K562 (cell line): ENCODE measurements around the gene NABP1. TPM values are rescaled to one million over a fixed set of nuclear protein-coding genes. Genes with fewer than 3 reads are reported as not detected.

Source experiments
- BMI1 ChIP-seq: fragments of 150-350 bp; IDR thresholded peaks from 2 replicates; pipeline ENCODE4 v1.6.1; 2014; ENCODE audit warnings: low read length
- DMBX1 ChIP-seq: fragments of 250-450 bp; sonication (Bioruptor Pico); IDR thresholded peaks from 2 replicates; pipeline ENCODE4 v1.8.0; 2022; ENCODE audit warnings: inconsistent platforms, mild to moderate bottlenecking, moderate library complexity, borderline replicate concordance
- E2F3 ChIP-seq: fragments of 250-450 bp; sonication (Bioruptor Pico); IDR thresholded peaks from 2 replicates; pipeline ENCODE4 v1.4.0; 2020; ENCODE audit warnings: mild to moderate bottlenecking
- ETV1 ChIP-seq: fragments of 450-650 bp; conservative IDR thresholded peaks from 2 replicates; pipeline ENCODE4 v1.6.1; 2016; ENCODE audit warnings: missing genetic modification characterization, control low read depth, low read depth, missing compliant biosample characterization
- JUND ChIP-seq, 2 experiments: IDR thresholded peaks; 2 replicates in 1 of 2; 3 replicates in 1 of 2; pipeline ENCODE4 v1.6.1; 2011; ENCODE audit warnings: borderline replicate concordance in 2 of 2, low read depth in 2 of 2, low read length in 2 of 2, improper control_type of control experiment in 1 of 2, missing biosample characterization in 1 of 2, missing genetic modification characterization in 1 of 2, missing genetic modification reagents in 1 of 2
- LEF1 ChIP-seq: fragments of 450-650 bp; IDR thresholded peaks from 2 replicates; pipeline ENCODE4 v1.6.1; 2016; ENCODE audit warnings: mild to moderate bottlenecking
- NCOA1 ChIP-seq: fragments of 450-650 bp; IDR thresholded peaks from 2 replicates; pipeline ENCODE4 v1.6.1; 2016; ENCODE audit warnings: low read depth
- NCOA6 ChIP-seq: fragments of 450-650 bp; IDR thresholded peaks from 2 replicates; pipeline ENCODE4 v1.6.1; 2017; ENCODE audit warnings: mild to moderate bottlenecking
- NFIX ChIP-seq: fragments of 250-450 bp; sonication (Bioruptor Pico); IDR thresholded peaks from 2 replicates; pipeline ENCODE4 v1.4.0; 2020; ENCODE audit warnings: low read depth, mild to moderate bottlenecking, moderate library complexity
- RBM39 ChIP-seq: fragments of 200-400 bp; formaldehyde crosslinking; optimal IDR thresholded peaks from 2 replicates; pipeline ENCODE3; 2018; ENCODE audit warnings: low read depth, low read length
- RCOR1 ChIP-seq, 2 experiments: IDR thresholded peaks; 2 replicates each; pipeline ENCODE4 v1.6.1; 2012; ENCODE audit warnings: low read depth in 2 of 2, low read length in 2 of 2, borderline replicate concordance in 1 of 2, improper control_type of control experiment in 1 of 2
- SMARCA4 ChIP-seq: fragments of 450-650 bp; IDR thresholded peaks from 2 replicates; pipeline ENCODE4 v1.6.1; 2016
- SMC3 ChIP-seq: conservative IDR thresholded peaks from 2 replicates; pipeline ENCODE4 v1.6.1; 2011; ENCODE audit warnings: low read depth, low read length, improper control_type of control experiment; ENCODE audit not compliant: insufficient read depth
- TAF9B ChIP-seq: fragments of 450-650 bp; IDR thresholded peaks from 2 replicates; pipeline ENCODE4 v1.6.1; 2018; ENCODE audit warnings: mild to moderate bottlenecking; ENCODE audit not compliant: partially characterized antibody
- TAL1 ChIP-seq: fragments of 450-650 bp; IDR thresholded peaks from 2 replicates; pipeline ENCODE4 v1.6.1; 2016; ENCODE audit warnings: mild to moderate bottlenecking
- TEAD1 ChIP-seq, 2 experiments: fragments of 450-650 bp in 1 of 2; sonication (generic) in 1 of 2; formaldehyde crosslinking; IDR thresholded peaks; 2 replicates each; pipeline versions ENCODE4 v1.4.0 to v1.8.0; 2020 to 2022; ENCODE audit warnings: mild to moderate bottlenecking in 2 of 2, missing genetic modification reagents in 1 of 2
- THRAP3 ChIP-seq: fragments of 450-650 bp; IDR thresholded peaks from 2 replicates; pipeline ENCODE4 v1.6.1; 2016; ENCODE audit warnings: mild to moderate bottlenecking, inconsistent platforms, borderline replicate concordance
- polyA plus RNA-seq, 8 experiments: library from polyadenylated mRNA; depleted of rRNA in 4 of 8; stranded (reverse) in 5 of 8; unstranded in 3 of 8; fragments of >200 nt; fragmentation: Nextera tagmentation in 2 of 8; fragmentation: Illumina TruSeq in 1 of 8; extraction: Ambion mirVana in 2 of 8; extraction: Trizol in 1 of 8; gene quantifications; 2 replicates each; pipeline versions ENCODE4 v1.2.1 to v1.2.3, GENCODE V29; 2011 to 2014; ENCODE audit warnings: inconsistent platforms in 1 of 8, missing spikeins in 1 of 8
- total RNA-seq, 7 experiments: library from RNA; depleted of rRNA in 6 of 7; stranded (reverse); fragments of >200 nt in 6 of 7; fragmentation: Illumina TruSeq in 2 of 7; extraction: Trizol in 2 of 7; gene quantifications; 2 replicates each; pipeline versions ENCODE4 v1.2.1 to v1.2.3, GENCODE V29; 2011 to 2021; ENCODE audit warnings: low replicate concordance in 1 of 7
- TF ChIP-seq, protein P1 (sequence below): fragments of 250-450 bp; sonication (Bioruptor Pico); IDR thresholded peaks from 2 replicates; pipeline ENCODE4 v1.5.0; 2022; ENCODE audit warnings: mild to moderate bottlenecking
- TF ChIP-seq, protein P2 (sequence below): fragments of 450-650 bp; formaldehyde crosslinking; IDR thresholded peaks from 2 replicates; pipeline ENCODE4 v1.4.0; 2022; ENCODE audit warnings: missing genetic modification characterization
- TF ChIP-seq, protein P3 (sequence below): sonication (generic); formaldehyde crosslinking; IDR thresholded peaks from 2 replicates; pipeline ENCODE4 v1.8.0; 2022; ENCODE audit warnings: missing genetic modification reagents, mild to moderate bottlenecking, borderline replicate concordance
- TF ChIP-seq, protein P4 (sequence below): sonication (generic); formaldehyde crosslinking; IDR thresholded peaks from 2 replicates; pipeline ENCODE4 v1.8.0; 2022; ENCODE audit warnings: mild to moderate bottlenecking, missing genetic modification reagents, borderline replicate concordance

NABP1 gene
- total and polyA plus RNA-seq, 9 of the 15 experiments (the other 6 are each of a cell fraction or from before 2014, with no cell fraction given), result 12.8 to 44.0 (median 20.2) TPM

DNA sequence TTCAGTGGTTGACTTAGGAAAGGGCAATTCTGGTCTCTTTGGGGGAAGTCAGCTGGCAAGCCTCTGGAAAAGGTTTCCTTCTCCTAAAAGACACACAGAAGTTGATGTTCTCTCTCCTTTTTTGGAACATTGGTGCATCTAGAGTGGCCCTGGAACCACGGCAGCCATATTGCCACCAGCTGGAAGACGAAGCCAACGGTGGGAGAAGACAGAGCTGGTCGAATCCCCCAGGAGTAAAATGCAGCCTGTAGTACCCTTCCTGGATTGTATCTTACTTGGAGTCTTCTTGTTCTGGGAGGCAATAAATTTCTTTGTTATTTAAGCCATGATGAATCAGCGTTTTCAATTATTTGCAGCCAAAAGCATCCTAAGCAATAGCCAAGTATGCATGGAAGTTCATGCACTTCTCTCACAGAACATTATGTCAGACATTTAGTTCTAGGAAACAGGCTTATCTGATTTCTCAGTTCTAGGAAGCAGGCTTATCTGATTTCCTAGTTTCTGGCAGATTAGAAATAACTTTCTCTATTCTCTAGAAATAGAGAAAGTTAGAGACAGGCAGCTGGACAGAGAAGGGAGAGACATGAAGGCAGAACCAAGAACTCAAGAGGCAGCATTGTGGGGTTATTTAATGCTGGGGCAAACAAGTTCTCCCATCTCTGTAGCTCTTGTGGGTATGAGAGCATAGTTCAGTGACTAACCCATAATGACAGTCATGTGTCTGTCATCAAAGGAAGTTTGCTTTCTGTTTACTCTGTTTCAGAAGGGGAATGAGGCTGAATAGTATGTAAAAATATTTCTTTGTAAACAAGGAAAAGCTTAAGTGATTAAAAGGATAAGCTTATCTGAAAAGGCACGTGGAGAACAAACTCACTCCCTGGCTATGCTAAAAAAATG lies 40.5 kb upstream of the NABP1 start (continued):
- TF ChIP-seq TAF9B, result peak; percentile 73
- TF ChIP-seq BMI1, result no peak
- no peak for TF ChIP-seq RBM39
- TF ChIP-seq E2F3, result no peak
- peak; percentile 78 for TF ChIP-seq NCOA1
- TF ChIP-seq, protein P1, sequence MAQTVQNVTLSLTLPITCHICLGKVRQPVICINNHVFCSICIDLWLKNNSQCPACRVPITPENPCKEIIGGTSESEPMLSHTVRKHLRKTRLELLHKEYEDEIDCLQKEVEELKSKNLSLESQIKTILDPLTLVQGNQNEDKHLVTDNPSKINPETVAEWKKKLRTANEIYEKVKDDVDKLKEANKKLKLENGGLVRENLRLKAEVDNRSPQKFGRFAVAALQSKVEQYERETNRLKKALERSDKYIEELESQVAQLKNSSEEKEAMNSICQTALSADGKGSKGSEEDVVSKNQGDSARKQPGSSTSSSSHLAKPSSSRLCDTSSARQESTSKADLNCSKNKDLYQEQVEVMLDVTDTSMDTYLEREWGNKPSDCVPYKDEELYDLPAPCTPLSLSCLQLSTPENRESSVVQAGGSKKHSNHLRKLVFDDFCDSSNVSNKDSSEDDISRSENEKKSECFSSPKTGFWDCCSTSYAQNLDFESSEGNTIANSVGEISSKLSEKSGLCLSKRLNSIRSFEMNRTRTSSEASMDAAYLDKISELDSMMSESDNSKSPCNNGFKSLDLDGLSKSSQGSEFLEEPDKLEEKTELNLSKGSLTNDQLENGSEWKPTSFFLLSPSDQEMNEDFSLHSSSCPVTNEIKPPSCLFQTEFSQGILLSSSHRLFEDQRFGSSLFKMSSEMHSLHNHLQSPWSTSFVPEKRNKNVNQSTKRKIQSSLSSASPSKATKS (CRISPR knock-in tag), result no peak
- peak in 1 of 2 experiments; percentile 36; a peak in 1 of 4 replicates for TF ChIP-seq RCOR1 (IDR thresholded peaks at IDR 0.05; ENCODE audit: borderline replicate concordance in 1 of 2, low read depth in 2 of 2, low read length in 2 of 2)
- no peak for TF ChIP-seq NFIX (CRISPR knock-in tag)
- peak; percentile 89 for TF ChIP-seq LEF1
- TF ChIP-seq, protein P2, sequence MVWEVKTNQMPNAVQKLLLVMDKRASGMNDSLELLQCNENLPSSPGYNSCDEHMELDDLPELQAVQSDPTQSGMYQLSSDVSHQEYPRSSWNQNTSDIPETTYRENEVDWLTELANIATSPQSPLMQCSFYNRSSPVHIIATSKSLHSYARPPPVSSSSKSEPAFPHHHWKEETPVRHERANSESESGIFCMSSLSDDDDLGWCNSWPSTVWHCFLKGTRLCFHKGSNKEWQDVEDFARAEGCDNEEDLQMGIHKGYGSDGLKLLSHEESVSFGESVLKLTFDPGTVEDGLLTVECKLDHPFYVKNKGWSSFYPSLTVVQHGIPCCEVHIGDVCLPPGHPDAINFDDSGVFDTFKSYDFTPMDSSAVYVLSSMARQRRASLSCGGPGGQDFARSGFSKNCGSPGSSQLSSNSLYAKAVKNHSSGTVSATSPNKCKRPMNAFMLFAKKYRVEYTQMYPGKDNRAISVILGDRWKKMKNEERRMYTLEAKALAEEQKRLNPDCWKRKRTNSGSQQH (CRISPR knock-in tag), result no peak
- no peak for TF ChIP-seq TEAD1 (CRISPR knock-in tag; IDR thresholded peaks at IDR 0.05)
- peak; percentile 94 for TF ChIP-seq SMARCA4
- no peak for TF ChIP-seq SMC3
- TF ChIP-seq NCOA6, result no peak
- TF ChIP-seq DMBX1, result no peak; the same call in 1 of the 2 replicates
- TF ChIP-seq JUND (IDR thresholded peaks at IDR 0.05; ENCODE audit: borderline replicate concordance, low read depth, low read length), result peak; percentile 65
- peak; percentile 82; the same call in 2 of the 3 replicates for TF ChIP-seq JUND (tag; IDR thresholded peaks at IDR 0.05; ENCODE audit: borderline replicate concordance, low read depth, low read length)
- peak; percentile 69; the same call in 1 of the 2 replicates for TF ChIP-seq ETV1 (tag)
- TF ChIP-seq, protein P3, sequence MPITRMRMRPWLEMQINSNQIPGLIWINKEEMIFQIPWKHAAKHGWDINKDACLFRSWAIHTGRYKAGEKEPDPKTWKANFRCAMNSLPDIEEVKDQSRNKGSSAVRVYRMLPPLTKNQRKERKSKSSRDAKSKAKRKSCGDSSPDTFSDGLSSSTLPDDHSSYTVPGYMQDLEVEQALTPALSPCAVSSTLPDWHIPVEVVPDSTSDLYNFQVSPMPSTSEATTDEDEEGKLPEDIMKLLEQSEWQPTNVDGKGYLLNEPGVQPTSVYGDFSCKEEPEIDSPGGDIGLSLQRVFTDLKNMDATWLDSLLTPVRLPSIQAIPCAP (CRISPR knock-in tag), result no peak
- peak; percentile 71 for TF ChIP-seq TAL1
- no peak for TF ChIP-seq THRAP3
- TF ChIP-seq, protein P4, sequence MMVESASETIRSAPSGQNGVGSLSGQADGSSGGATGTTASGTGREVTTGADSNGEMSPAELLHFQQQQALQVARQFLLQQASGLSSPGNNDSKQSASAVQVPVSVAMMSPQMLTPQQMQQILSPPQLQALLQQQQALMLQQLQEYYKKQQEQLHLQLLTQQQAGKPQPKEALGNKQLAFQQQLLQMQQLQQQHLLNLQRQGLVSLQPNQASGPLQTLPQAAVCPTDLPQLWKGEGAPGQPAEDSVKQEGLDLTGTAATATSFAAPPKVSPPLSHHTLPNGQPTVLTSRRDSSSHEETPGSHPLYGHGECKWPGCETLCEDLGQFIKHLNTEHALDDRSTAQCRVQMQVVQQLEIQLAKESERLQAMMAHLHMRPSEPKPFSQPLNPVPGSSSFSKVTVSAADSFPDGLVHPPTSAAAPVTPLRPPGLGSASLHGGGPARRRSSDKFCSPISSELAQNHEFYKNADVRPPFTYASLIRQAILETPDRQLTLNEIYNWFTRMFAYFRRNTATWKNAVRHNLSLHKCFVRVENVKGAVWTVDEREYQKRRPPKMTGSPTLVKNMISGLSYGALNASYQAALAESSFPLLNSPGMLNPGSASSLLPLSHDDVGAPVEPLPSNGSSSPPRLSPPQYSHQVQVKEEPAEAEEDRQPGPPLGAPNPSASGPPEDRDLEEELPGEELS (CRISPR knock-in tag), result no peak
